GM13977 (cell line): ENCODE measurements around the gene RAD9A.

Experiments
- DNase-seq: peaks from one replicate; pipeline ENCODE4 v3.0.0; 2012; ENCODE audit warnings: low spot score
- CTCF ChIP-seq: IDR thresholded peaks from 2 replicates; pipeline ENCODE4 v1.5.1; 2012; ENCODE audit warnings: mild to moderate bottlenecking, control low read depth; ENCODE audit not compliant: insufficient read depth; ENCODE audit errors: extremely low read depth, missing control alignments
- in situ Hi-C: fragments of 300-500 bp; cut with MboI; formaldehyde crosslinking; loops from one replicate; pipeline ENCODE4 v1.12.0; 2022; ENCODE audit warnings: low sequenced_read_pairs, low pct_unique_long_range_greater_than_20kb, mixed read lengths, inconsistent platforms; ENCODE audit not compliant: unreplicated experiment

Gene RAD9A

GRCh38 chr11:67354075-67355022 lies 37.4 kb upstream of the RAD9A start:
- in situ Hi-C loops, result no loop called here
- TF ChIP-seq CTCF, result no peak
- peak; percentile 38 for DNase-seq

GRCh38 chr11:67355023-67355793 lies 36.6 kb upstream of the RAD9A start:
- no peak for TF ChIP-seq CTCF
- no peak for DNase-seq
- in situ Hi-C loops, result no loop called here

- DNase-seq, result no peak
- no peak for TF ChIP-seq CTCF
- in situ Hi-C loops, result no loop called here
Observed at GRCh38 chr11:67355794-67356386, 35.9 kb upstream of the RAD9A start.

- no peak for DNase-seq
- TF ChIP-seq CTCF, result no peak
- in situ Hi-C loops, result no loop called here
Observed at GRCh38 chr11:67356387-67356863, 35.4 kb upstream of the RAD9A start.

GRCh38 chr11:67356864-67357561 lies 34.8 kb upstream of the RAD9A start:
- DNase-seq, result peak; percentile 81
- peak; percentile 90 for TF ChIP-seq CTCF
- in situ Hi-C loops, result no loop called here
